CD4-positive, alpha-beta T cell treated with Interleukin-4 for 4 hours (primary cell): ENCODE results near the gene BRSK2.
A peak's percentile ranks its signal among the peaks of the same experiment; 100 is the strongest.

ENCODE experiments used
- DNase-seq: peaks from one replicate; pipeline ENCODE4 v3.0.0-alpha.2; 2020

Gene BRSK2

DNA sequence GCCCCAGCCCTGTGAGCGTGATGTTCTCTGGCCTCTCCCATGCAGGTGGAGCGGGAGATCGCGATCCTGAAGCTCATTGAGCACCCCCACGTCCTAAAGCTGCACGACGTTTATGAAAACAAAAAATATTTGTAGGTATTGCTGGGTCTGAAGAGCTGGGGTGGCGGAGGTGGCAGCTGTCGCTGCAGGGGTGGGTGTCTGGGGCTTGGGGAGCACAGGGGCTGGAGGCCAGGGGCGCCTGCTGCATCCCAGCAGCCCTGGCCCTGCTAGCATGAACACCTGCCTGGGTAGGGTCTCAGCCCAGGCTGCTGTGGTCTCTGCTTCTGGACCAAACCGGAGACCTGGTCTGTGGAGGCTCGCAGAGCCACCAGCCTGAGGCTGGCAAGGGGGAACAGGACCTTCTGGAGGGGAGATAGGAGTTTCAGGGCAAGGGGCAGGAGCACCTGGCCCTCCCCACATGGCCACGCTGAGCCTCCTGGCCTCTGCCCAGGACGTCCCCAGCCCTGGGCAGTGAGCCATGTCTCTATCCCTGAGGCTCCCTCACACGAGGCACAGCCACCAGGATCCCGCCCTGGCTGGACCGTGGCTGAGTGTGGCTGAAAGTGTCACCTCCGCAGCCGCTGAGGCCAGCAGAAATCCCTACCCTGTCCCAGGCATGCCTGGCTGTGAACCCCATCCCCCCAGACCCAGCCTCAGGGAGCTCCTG, 48.7 kb downstream of the BRSK2 start:
- no peak for DNase-seq

DNA sequence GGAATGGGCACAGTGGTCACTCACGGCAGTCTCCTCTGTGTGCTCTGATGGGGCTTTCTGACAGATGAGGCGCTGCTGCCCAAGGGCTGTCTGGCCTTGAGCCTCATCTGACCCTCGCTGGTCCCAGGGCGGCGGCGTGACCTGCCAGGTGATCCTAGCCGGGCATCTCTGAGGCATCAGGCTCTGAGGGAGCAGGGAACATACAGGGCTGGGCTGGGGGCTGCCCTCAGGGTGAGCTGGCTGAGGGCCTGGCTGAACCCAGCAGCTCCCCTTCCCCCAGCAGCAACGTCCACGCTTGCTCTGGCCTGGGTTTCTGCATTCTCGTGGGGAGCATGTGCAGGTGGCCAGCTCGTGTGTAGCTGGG, 49.2 kb downstream of the BRSK2 start:
- no peak for DNase-seq

DNA sequence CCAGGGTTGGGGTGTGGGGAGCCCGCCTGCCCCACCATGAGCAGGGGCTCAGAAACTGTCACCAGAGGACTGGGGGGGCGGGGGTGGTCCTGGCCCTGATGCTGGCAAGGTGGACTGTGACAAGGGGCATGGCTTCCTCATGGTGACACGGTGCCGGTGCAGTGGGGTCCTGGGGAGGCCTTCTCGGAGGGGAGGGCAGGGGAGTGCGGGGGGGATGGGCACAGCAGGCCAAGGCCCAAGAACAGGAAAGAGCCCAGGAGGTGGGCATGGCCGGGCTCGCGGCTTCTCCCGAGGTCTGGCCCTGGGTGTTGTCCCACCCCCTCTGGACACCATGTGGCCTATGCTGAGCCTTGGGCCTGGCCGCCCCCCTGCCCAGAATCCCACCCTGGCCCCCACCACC, 49.6 kb downstream of the BRSK2 start:
- no peak for DNase-seq

DNA sequence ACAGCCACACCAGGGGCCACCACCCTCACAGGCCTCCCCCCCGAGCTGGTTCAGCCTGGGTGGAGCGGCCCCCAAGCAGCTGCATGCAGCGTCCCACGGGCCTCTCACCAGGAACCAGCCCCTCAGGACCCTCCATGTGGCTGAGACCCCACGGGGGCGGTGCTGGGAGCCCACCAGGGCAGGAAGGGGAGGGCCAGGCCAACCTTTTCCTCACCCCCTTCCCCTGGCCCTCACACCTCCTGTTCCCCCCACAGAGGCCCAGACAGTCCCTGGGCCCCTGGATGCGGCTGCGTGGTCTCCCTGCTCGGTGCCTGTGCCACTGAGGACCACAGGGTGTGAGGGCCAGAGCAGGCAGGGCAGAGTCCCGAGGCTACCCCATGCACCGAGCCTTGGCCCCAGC, 50.3 kb downstream of the BRSK2 start:
- no peak for DNase-seq

DNA sequence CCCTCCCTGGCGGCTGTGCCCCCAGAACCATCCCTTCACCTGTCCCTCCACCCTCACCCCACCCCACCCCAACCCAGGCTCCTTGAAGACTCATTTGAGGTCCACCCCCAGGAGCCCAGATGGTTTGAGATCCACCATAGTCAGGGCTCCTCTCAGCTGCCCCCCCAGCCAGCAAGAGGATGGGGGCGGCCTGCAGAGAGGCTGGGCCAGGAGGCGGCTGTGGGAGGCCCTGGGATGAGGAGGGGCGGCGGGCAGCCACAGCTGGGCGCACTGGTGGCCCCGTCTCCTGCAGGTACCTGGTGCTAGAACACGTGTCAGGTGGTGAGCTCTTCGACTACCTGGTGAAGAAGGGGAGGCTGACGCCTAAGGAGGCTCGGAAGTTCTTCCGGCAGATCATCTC, 50.8 kb downstream of the BRSK2 start:
- no peak for DNase-seq

DNA sequence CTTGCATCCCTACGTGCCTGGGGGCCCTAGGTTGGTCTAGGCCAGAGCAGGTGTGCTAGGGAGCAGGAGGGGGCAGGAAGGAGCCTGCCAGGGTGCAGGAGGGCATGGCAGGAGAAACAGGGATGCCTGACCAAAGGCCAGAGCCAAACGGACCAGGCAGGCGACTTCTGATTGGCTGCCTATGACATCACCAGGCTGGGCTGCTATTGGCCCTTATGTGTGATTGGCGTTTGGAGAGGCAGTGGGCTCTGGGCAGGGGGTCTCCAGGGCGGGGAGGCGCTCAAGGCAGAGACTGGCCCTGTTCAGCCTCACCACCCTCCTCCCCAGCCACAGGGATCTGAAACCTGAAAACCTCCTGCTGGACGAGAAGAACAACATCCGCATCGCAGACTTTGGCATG, 52.4 kb downstream of the BRSK2 start:
- DNase-seq = no peak

DNA sequence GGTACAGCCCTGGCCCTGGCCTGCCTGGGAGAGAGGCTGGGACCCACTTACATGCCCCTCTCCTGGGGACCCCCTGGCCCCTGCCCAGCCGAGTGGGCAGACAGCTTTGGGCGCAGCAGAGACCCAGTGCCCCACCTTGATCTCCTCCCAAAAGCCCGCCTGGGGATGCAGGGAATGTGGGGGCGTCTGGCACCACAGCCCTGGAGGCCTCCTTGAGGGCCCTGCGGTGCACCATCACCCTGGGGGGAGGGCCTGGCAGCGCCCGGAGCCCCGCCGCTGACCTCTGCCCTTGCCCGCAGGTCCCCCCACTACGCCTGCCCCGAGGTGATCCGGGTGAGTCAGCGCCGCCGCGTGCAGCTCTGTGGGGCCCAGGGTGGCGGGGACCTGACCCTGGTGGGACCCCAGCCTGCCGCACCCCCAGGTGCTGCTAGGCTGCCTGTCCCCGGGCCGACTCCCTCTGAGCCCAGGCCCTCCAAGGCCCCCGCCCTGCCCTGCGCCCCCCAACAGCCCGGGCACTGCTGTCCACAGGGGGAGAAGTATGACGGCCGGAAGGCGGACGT, 53.2 kb downstream of the BRSK2 start:
- no peak for DNase-seq

DNA sequence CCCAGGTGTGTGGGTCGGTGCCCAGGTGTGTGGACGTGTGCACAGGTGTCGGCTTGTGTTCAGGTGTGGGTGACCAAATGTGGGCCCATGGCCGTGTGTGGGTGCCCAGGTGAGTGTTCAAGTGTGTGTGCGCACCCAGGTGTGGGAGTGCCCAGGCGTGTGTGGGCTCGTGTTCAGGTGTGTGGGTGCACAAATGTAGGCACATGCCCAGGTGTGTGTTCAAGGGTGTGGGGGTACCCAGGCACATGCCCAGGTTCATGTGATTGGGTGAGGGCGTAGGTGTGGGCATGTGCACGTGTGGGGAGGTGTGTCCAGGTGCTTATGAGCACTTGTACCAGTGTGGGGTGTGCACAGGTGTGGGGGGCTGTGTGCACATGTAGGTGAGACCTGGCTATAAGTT, 54.0 kb downstream of the BRSK2 start:
- no peak for DNase-seq

DNA sequence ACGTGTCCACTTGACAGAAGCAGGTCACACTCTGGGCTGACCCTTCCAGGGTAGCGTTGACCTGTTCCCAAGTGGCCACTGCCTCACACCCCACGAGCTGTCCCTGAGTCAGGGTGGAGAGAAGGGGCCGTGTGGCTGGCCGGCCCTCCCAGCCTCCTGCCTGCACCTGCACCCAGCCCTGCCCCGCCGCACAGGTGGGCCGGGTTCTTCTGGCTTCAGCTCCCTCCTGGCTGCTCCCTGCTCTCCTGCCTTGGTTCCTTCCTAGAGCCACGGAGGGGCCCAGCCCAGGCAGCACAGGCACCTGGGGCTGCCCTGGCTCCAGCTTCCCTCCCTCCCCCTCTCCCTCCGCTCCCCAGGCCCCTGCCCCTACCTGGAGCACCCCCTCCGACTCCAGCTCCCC, 54.6 kb downstream of the BRSK2 start:
- no peak for DNase-seq

DNA sequence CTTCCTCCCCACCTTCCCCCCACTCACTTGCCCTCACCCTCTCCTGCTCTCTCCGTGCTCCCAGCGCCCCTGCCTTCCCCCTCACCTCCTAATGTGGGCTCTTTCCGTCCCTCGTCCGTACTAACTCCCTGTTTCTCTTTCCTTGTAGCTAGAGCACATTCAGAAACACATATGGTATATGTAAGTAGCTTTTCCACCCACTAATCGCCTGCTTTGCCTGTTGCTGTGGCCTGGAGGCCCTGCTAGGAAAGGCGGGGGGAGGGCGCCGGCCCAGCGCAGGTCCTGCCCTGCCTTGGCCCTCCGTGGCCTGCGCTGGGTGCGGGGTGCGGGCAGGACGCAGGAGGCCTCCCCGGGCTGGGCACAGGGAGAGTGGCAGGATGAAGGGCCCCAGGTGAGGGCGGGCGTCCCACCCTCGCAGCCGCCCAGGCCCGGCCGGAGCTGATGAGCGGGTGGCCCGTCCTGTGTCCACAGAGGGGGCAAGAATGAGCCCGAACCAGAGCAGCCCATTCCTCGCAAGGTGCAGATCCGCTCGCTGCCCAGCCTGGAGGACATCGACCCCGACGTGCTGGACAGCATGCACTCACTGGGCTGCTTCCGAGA, 55.2 kb downstream of the BRSK2 start:
- no peak for DNase-seq

DNA sequence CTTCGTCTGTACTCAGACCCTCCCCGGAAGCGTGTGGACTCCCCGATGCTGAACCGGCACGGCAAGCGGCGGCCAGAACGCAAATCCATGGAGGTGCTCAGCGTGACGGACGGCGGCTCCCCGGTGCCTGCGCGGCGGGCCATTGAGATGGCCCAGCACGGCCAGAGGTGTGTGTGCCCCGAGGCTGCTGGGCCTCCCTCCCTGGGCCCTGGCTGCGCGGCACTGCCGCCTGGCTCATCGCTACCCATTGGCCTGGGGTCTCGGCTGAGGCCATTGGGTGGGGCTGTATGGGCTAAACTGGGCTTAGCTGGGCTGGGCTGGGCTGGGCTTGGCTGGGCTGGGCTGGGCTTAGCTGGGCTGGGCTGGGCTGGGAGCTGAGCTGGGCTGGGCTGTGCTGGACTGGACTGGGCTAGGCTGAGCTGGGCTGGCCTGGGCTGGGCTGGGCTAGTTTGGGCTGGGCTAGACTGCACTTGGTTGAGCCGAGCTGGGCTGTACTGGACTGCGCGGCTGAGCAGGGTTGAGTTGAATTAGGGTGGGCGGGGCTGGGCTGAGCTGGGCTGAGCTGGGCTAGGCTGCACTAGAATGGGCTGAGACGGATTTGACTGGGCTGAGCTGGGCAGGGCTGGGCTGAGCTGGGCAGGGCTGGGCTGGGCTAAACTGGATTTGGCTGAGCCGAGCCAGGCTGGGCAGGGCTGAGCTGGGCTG, 56.2 kb downstream of the BRSK2 start:
- no peak for DNase-seq

DNA sequence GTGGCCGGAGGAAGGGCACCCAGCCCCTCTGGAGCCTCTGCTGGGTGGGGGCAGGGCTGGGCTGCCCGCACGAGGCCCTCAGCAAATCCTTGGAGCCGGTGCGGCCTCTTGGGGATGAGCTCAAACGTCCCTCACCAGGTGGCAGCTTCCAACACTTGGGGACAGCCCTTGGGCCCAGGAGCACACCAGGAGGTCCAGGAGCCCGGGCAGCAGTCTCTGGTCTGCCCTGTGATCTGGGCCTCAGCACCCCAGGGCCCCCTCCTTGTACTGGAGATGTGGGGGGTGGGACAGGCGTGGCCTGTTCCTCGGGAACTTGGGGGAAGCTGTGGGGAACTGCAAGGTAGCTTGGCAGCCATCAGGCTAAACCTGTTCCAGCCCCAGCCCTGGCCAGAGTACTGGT, 56.9 kb downstream of the BRSK2 start:
- no peak for DNase-seq

DNA sequence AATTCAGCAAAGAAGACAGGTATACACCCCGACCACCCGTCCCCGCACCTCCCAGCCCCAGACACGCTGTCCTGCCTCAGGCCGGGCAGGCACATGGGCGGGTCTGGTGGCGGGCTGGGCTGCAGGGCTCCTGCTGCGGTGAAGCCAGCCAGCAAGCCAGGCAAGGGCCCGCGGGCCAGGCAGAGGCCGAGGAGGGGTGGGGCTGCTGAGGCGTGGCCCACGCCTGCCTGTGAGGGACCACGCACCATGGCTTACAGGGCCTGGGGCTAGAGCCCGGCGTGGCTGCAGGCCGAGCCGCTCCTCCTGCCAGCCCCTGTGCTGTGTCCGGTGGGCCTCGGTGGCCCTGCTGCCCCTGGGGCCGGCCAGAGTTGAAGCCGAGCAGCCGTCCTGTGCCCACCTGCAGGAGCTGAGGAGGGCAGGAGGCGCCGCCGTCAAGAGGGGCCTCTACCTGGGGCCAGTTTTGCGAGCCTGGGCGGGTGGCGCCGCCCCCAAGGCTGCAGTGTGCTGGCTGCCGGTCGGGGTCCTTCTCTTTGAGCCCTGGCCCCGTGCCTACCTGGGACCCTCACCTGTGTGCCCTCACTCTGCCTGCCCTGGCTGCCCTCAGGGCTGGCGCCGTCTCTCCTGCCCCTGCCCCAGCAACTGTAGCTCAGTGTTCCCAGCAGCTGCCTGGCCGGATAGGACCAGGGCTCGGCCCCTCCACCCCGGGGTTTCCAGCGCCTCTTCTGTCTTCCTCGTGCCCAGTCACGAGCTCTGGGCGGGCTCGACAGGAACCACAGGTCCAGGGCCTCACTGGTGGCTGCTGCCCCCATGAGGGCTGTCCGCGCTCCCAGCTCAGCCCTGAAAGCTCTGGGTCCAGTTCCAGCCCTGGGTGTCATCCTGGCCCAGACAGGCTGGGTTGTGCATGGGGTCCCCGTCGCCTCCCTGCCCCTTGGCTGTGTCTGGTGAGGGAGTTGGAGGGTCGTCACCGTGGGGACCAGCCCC, 58.4 kb downstream of the BRSK2 start:
- DNase-seq = no peak

DNA sequence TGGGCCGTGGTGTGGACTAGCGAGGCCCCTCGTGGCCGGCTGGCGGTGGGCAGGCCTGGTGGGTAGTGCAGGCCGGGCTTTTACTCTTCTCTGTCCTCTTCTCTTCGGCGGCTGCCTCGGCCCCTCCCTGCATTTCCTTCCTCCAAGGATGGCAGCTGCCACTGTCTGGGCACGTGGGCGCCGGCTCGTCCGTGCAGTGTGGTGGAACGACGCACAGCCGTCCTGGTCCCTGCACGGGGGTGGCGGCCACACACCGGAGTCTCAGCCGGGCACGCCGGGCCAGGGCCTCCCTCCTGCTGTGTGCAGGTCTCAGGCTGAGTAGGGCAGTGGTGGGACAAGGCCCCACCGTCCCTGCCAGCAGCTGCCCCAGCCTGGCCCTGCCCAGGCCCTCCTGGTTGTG, 59.1 kb downstream of the BRSK2 start:
- no peak for DNase-seq

DNA sequence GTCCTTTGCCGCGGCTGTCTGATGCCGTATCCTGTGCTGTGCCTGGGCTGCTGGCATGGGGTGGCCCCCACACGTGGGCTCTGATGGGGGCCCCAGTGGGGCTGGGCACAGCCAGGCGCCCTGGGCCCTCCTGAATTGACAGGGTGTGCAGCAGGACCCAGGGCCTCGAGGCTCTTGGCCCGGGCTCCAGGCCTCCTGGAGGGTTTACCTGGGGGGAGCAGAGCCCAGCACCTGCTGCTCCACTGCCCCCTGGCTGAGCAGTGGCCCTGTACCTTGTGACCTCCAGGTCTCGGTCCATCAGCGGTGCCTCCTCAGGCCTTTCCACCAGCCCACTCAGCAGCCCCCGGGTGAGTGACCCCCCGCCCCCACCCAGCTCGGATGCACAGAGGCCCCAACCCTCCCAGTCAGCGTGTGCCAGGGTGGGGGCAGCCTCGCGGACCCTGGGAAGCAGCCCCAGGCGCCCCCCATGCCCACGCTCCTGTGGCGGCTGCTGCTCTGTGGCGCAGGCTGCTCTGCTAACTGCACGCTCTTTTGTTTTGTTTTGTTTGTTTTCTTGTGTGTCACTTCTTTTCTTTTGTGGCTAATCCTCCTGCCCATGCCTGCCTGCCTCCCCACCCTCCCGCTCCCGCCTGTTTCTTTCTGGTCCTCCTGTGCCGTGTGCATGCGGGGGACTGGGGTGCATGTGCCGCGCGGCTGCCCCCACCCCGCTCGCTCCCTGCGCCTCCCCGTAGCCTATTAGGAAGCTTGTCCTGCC, 59.9 kb downstream of the BRSK2 start:
- DNase-seq = no peak

DNA sequence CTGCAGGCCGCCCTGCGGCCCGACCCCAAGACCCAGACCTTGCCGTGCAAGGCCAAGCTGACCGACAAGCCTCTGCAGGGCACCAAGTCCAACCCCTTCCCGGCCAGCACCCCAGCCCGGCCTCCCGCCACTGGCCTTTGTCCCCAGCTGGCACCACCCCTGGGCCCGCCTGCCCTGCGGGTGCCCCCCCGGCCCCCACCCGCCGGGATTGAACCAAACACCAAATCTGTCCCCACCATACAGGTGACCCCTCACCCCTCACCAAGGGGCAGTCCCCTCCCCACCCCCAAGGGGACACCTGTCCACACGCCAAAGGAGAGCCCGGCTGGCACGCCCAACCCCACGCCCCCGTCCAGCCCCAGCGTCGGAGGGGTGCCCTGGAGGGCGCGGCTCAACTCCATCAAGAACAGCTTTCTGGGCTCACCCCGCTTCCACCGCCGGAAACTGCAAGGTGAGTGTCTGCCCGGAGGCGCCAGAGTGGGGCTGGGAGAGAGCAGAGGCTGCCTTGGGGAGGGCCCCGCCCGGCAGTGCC, 60.7 kb downstream of the BRSK2 start:
- DNase-seq = no peak

DNA sequence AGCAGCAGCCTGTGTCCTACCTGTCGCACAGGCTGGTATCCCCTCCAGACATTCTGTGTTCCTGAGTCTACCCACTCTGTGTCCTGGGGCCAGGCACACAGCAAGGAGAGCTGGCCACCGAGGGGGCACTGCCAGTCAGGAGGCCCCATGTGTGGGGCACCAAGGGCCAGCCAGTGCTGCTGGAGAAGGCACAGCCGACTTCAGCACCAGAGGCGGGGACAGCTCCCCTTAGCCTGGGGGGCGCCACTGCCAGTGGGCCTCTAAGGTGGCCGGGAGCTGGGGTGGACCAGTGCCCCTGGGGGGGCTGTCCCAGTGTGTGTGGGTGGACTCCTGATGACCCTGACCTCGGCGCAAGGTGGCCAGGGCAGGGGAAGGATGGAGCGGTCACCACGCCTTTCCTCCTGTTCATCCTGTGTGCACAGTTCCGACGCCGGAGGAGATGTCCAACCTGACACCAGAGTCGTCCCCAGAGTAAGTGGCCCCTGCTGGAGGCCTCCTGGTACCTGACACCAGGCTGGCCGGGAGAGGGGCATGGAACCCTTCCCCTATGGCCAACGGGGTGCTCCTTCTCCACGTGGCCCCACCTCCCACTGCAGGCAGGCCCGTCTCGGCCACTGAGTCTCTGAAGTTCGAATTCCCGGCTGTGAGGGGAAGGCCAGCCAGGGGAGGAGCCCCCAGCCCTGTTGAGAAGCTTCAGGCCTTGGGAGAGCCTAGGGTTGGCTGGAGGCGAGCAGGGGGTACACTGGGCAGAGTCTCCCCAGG, 61.4 kb downstream of the BRSK2 start:
- no peak for DNase-seq

DNA sequence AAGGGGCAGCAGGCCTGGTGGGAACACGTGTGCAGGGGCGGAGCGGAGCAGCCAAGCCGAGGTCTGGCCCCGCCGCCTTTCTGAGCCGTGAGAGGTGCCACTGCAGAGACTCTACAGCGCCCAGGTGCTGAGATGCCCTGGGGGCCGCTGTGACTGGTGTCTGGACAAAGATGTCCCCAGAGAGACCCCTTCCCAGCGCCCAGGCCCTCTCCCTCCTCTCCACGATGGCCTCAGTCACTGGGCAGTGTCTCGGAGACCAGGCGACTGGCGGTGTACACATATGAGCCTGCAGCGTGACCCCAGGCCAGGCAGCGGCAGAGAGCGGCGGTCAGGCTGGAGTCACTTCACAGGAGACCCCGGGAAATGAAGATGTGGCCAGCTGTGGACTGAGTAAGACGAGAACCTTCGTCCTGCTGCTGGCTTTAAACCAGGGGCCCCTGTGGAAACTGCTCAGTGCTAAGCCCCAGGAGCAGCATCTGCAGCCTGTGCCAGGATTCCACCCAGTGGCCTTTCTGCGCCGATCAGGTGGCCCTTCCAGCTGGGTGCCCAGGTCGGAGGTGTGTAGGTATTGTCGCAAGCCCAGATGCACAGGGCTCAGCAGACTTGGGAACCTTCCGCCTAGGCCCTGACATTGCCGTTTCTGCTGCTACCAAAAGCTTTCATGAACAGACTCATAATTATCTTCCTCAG, 62.2 kb downstream of the BRSK2 start:
- DNase-seq = no peak

DNA sequence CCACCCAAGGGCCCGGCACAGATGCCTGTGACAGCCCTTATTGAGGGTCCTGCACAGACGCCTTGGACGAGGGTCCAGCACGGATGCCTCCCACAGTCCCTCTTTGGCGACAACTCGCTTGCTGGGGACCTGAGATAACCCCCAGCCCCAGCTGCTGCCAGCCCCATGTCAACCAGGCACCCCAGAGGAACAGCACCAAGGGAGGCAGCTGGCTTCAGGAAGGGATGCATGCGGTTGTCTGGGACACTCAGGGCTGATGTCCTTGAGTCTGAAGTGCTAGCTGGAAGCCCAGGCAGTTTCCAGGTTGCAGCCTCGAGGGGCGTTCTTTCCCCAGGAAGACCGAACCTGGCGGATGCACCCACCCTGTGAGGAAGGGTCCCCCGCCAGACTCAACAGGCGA, 63.0 kb downstream of the BRSK2 start:
- DNase-seq = no peak

DNA sequence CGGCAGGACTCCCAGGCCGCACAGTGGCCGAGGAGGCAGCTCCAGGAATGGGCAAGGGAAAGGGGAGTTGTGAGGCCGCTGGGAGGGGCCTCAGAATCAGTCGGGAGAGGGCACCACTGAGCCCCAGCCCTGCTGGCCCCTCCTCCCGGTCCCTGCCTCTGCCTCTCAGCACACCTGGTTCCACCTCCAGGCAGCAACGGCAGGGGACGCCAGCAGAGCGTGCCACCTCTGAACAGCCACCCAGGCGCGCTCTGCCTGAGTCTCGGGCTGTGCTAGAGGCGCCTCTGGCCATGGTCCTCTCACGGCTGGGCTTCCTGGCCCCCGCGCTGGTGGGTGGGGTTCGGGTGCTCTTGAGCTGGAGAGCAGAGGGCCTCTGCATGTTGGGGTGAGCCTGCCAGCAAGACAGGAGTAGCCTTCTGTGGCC, 63.9 kb downstream of the BRSK2 start:
- DNase-seq = peak; percentile 14

DNA sequence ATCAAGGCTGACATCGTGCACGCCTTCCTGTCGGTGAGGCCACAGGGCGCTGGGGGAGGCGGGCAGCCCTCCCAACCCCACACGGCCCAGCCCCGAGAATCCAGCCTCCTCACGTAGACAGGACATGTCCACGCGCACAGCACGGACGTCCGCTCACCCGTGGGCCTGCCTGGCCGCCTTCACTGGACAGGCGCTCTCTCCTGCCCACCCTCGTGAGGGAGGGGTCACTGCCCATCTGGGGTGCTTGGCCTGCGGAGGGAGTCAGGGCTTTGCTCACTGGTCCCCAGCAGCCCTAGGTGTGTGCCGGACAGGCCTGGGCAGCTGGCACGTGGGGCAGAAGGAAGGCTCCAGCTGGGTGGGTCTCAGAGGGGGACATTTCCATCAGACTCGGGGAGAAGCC, 64.8 kb downstream of the BRSK2 start:
- no peak for DNase-seq
